ENCODE results near the gene LCNL1. TPM values are rescaled to one million over a fixed set of nuclear protein-coding genes. Genes with fewer than 3 reads are reported as not detected.

Gene LCNL1
- total RNA-seq, 3 donors from 2014 or later: 0.16 to 0.29 TPM; not detected in 1

- Histone ChIP-seq H3K27ac (no peak overlapping the region), H3K4me3 (no peak overlapping the region), H3K4me1 (no peaks in the 10 kb centered on the region), H3K36me3 (no peaks in the 10 kb centered on the region), H3K27me3 (no peaks in the 10 kb centered on the region), H3K9me3 (no peaks in the 10 kb centered on the region)
- DNase-seq (ENCODE audit: low spot score in 2 of 2): no peak
- TF ChIP-seq, protein P1, sequence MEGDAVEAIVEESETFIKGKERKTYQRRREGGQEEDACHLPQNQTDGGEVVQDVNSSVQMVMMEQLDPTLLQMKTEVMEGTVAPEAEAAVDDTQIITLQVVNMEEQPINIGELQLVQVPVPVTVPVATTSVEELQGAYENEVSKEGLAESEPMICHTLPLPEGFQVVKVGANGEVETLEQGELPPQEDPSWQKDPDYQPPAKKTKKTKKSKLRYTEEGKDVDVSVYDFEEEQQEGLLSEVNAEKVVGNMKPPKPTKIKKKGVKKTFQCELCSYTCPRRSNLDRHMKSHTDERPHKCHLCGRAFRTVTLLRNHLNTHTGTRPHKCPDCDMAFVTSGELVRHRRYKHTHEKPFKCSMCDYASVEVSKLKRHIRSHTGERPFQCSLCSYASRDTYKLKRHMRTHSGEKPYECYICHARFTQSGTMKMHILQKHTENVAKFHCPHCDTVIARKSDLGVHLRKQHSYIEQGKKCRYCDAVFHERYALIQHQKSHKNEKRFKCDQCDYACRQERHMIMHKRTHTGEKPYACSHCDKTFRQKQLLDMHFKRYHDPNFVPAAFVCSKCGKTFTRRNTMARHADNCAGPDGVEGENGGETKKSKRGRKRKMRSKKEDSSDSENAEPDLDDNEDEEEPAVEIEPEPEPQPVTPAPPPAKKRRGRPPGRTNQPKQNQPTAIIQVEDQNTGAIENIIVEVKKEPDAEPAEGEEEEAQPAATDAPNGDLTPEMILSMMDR (IDR thresholded peaks at IDR 0.05): no peak
- TF ChIP-seq POLR2A (IDR thresholded peaks at IDR 0.05): no peak
- TF ChIP-seq POLR2AphosphoS5 (IDR thresholded peaks at IDR 0.05): no peak
- intact Hi-C loops (cut with DNase I; ENCODE audit: low total_unique reads): loop anchor here (1.0 kb wide), 1 partner anchor 42 kb away; no protein-coding TSS in a partner anchor
Measured at GRCh38 chr9:136960938-136961275, 21.9 kb upstream of the LCNL1 start.

- Histone ChIP-seq H3K4me1 (no peaks in the 10 kb centered on the region), H3K36me3 (no peaks in the 10 kb centered on the region), H3K27me3 (no peaks in the 10 kb centered on the region), H3K9me3 (no peaks in the 10 kb centered on the region), H3K4me3 (no peak overlapping the region), H3K27ac (peak overlapping the region in 1 of 2 donors; percentile 43)
- no peak for DNase-seq (ENCODE audit: low spot score in 2 of 2)
- TF ChIP-seq POLR2AphosphoS5 (IDR thresholded peaks at IDR 0.05) (no peak), POLR2A (IDR thresholded peaks at IDR 0.05) (no peak)
- TF ChIP-seq, protein P1 (IDR thresholded peaks at IDR 0.05): no peak
- intact Hi-C loops (cut with DNase I; ENCODE audit: low total_unique reads): loop anchor here (1.0 kb wide), 1 partner anchor 42 kb away; no protein-coding TSS in a partner anchor
Measured at GRCh38 chr9:136961279-136962065, 21.3 kb upstream of the LCNL1 start.

DNA sequence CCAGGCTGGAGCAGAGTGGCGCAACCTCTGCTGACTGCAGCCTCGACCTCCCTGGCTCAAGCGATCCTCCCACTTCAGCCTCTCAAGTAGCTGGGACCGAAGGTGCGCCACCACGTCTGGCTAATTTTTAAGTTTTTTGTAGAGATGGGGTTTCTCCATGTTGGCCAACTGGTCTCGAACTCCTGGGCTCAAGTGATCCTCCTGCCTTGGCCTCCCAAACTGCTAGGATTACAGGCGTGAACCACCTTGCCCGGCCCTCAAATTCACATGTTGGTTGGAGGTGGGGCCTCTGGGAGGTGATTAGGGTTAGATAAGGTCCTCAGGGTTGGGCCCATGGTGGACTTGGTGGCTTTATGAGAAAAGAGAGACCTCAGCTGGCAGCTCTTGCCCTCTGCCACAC lies 20.6 kb upstream of the LCNL1 start:
- no peaks in the 10 kb centered on the region for H3K4me1 ChIP-seq
- TF ChIP-seq POLR2A (IDR thresholded peaks at IDR 0.05) (no peak), POLR2AphosphoS5 (IDR thresholded peaks at IDR 0.05) (no peak)
- TF ChIP-seq, protein P1 (IDR thresholded peaks at IDR 0.05): no peak

GRCh38 chr9:136962701-136963248 lies 20.0 kb upstream of the LCNL1 start:
- Histone ChIP-seq H3K27ac (no peak overlapping the region), H3K9me3 (no peaks in the 10 kb centered on the region), H3K4me3 (no peak overlapping the region), H3K27me3 (no peaks in the 10 kb centered on the region), H3K4me1 (no peaks in the 10 kb centered on the region), H3K36me3 (no peaks in the 10 kb centered on the region)
- intact Hi-C loops (cut with DNase I; ENCODE audit: low total_unique reads): no loop called here
- no peak for DNase-seq (ENCODE audit: low spot score in 2 of 2)
- TF ChIP-seq POLR2AphosphoS5 (IDR thresholded peaks at IDR 0.05) (no peak), POLR2A (IDR thresholded peaks at IDR 0.05) (no peak)
- TF ChIP-seq, protein P1 (IDR thresholded peaks at IDR 0.05): no peak

More for the DNA sequence above, 20.6 kb upstream of the LCNL1 start:
- Histone ChIP-seq H3K9me3 (no peaks in the 10 kb centered on the region), H3K36me3 (no peaks in the 10 kb centered on the region), H3K27me3 (no peaks in the 10 kb centered on the region), H3K27ac (no peak overlapping the region), H3K4me3 (no peak overlapping the region)
- no peak for DNase-seq (ENCODE audit: low spot score in 2 of 2)
- intact Hi-C loops (cut with DNase I; ENCODE audit: low total_unique reads): no loop called here

- DNase-seq (ENCODE audit: low spot score in 2 of 2): no peak
- TF ChIP-seq, protein P1 (IDR thresholded peaks at IDR 0.05): no peak
- no peak for TF ChIP-seq POLR2AphosphoS5 (IDR thresholded peaks at IDR 0.05)
- no peak for TF ChIP-seq POLR2A (IDR thresholded peaks at IDR 0.05)
- no peaks in the 10 kb centered on the region for H3K36me3 ChIP-seq
- H3K4me1 ChIP-seq: no peaks in the 10 kb centered on the region
- intact Hi-C loops (cut with DNase I; ENCODE audit: low total_unique reads): no loop called here
- H3K4me3 ChIP-seq: no peak overlapping the region
- H3K27ac ChIP-seq: no peak overlapping the region
- no peaks in the 10 kb centered on the region for H3K9me3 ChIP-seq
- no peaks in the 10 kb centered on the region for H3K27me3 ChIP-seq
Measured at GRCh38 chr9:136963341-136963740, 19.5 kb upstream of the LCNL1 start.
